Cardiac muscle cell (in vitro differentiated cells and primary cell): Measurements from ENCODE around the gene EXOC3L4. TPM values are rescaled to one million over a fixed set of nuclear protein-coding genes. Genes with fewer than 3 reads are reported as not detected.
A peak's percentile ranks its signal among the peaks of the same experiment; 100 is the strongest.

Experiments used
- DNase-seq, 2 donors: peaks; one replicate each; pipeline versions ENCODE4 v3.0.0 to v3.0.0-alpha.2; 2010 to 2017; ENCODE audit warnings: low read depth in 1 of 2, low spot score in 1 of 2
- H3K27ac ChIP-seq: fragments of 200-600 bp; sonication (generic); 2 replicates; pipeline ENCODE4 v1.5.1; 2016
- H3K27me3 ChIP-seq: fragments of 200-600 bp; sonication (generic); 2 replicates; pipeline ENCODE4 v1.6.0; 2016; ENCODE audit warnings: control low read depth
- H3K36me3 ChIP-seq: fragments of 200-600 bp; sonication (generic); 2 replicates; pipeline ENCODE4 v1.5.1; 2016; ENCODE audit warnings: control low read depth
- H3K4me1 ChIP-seq: fragments of 200-600 bp; sonication (generic); 2 replicates; pipeline ENCODE4 v1.8.1; 2017; ENCODE audit warnings: low read depth, mild to moderate bottlenecking, mixed run types
- H3K4me3 ChIP-seq: fragments of 200-600 bp; sonication (generic); 2 replicates; pipeline ENCODE4 v1.5.1; 2016; ENCODE audit warnings: mild to moderate bottlenecking
- H3K9me3 ChIP-seq: fragments of 200-600 bp; sonication (generic); 2 replicates; pipeline ENCODE4 v1.5.1; 2017; ENCODE audit warnings: low read depth, mild to moderate bottlenecking, control low read depth
- CTCF ChIP-seq: IDR thresholded peaks from 2 replicates; pipeline ENCODE4 v1.5.1; 2012; ENCODE audit warnings: low read depth, mild to moderate bottlenecking, low read length
- polyA plus RNA-seq: library from polyadenylated mRNA; unstranded; fragments of >200 nt; fragmentation: Nextera tagmentation; extraction: Ambion mirVana; gene quantifications from 2 replicates; pipeline ENCODE4 v1.2.1, GENCODE V29; 2016
- total RNA-seq: library from RNA; depleted of rRNA; stranded (reverse); fragments of >200 nt; gene quantifications from 2 replicates; pipeline ENCODE4 v1.2.3, GENCODE V29; 2016

EXOC3L4 gene
- total and polyA plus RNA-seq, 2 experiments from 2014 or later, result 2.7 to 5.5 TPM

- Histone ChIP-seq H3K4me1 (no peaks in the 10 kb centered on the region), H3K4me3 (no peak within 1 kb of the TSS), H3K27ac (no peak within 1 kb of the TSS), H3K27me3 (peaks cover 56% of the 10 kb centered on the region), H3K9me3 (no peaks in the 10 kb centered on the region), H3K36me3 (no peaks in the 10 kb centered on the region)
- no peak for TF ChIP-seq CTCF
- peak in 1 of 2 donors; percentile 34 for DNase-seq
Observed at GRCh38 chr14:103122947-103123633, 28.6 kb downstream of the EXOC3L4 start, which contains the start of gene TNFAIP2. TSS of gene TNFAIP2 (plus strand) at chr14:103123461. CDS start at chr14:103126458, 2,997 bp downstream.

GRCh38 chr14:103123634-103124500 is 29.3 kb downstream of the EXOC3L4 start:
- Histone ChIP-seq H3K9me3 (no peaks in the 10 kb centered on the region), H3K27me3 (peaks cover 56% of the 10 kb centered on the region), H3K27ac (no peak overlapping the region), H3K4me1 (no peaks in the 10 kb centered on the region), H3K36me3 (no peaks in the 10 kb centered on the region), H3K4me3 (no peak overlapping the region)
- DNase-seq, result peak in 1 of 2 donors; percentile 52
- peak; percentile 49 for TF ChIP-seq CTCF

- Histone ChIP-seq H3K36me3 (no peaks in the 10 kb centered on the region), H3K4me1 (no peaks in the 10 kb centered on the region), H3K27me3 (peaks cover 56% of the 10 kb centered on the region), H3K27ac (no peak overlapping the region), H3K4me3 (no peak overlapping the region), H3K9me3 (no peaks in the 10 kb centered on the region)
- no peak for TF ChIP-seq CTCF
- DNase-seq, result no peak
Observed at GRCh38 chr14:103124501-103125001, 30.0 kb downstream of the EXOC3L4 start.

- TF ChIP-seq CTCF, result no peak
- Histone ChIP-seq H3K36me3 (no peaks in the 10 kb centered on the region), H3K4me3 (no peak overlapping the region), H3K27ac (no peak overlapping the region), H3K27me3 (peaks cover 56% of the 10 kb centered on the region), H3K9me3 (no peaks in the 10 kb centered on the region), H3K4me1 (no peaks in the 10 kb centered on the region)
- no peak for DNase-seq
Observed at GRCh38 chr14:103125098-103126070, 30.9 kb downstream of the EXOC3L4 start.
